ENCODE results near the gene NAB2. TPM values are rescaled to one million over a fixed set of nuclear protein-coding genes. Genes with fewer than 3 reads are reported as not detected.

NAB2 gene
- total and polyA plus RNA-seq, 9 of the 15 experiments (the other 6 are each of a cell fraction or from before 2014, with no cell fraction given): 0.45 to 40.9 (median 20.4) TPM

- TF ChIP-seq, protein P1, sequence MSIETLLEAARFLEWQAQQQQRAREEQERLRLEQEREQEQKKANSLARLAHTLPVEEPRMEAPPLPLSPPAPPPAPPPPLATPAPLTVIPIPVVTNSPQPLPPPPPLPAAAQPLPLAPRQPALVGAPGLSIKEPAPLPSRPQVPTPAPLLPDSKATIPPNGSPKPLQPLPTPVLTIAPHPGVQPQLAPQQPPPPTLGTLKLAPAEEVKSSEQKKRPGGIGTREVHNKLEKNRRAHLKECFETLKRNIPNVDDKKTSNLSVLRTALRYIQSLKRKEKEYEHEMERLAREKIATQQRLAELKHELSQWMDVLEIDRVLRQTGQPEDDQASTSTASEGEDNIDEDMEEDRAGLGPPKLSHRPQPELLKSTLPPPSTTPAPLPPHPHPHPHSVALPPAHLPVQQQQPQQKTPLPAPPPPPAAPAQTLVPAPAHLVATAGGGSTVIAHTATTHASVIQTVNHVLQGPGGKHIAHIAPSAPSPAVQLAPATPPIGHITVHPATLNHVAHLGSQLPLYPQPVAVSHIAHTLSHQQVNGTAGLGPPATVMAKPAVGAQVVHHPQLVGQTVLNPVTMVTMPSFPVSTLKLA (conservative IDR thresholded peaks at IDR 0.05): peak; percentile 80 to 81
- TF ChIP-seq ZNF253 (CRISPR knock-in tag; conservative IDR thresholded peaks at IDR 0.05): 0 out of 2 replicates have a peak, but pooled peaks have one; percentile 69
- peak; percentile 78 for TF ChIP-seq ETV5 (CRISPR knock-in tag; IDR thresholded peaks at IDR 0.05; ENCODE audit: low read depth)
- TF ChIP-seq, protein P2, sequence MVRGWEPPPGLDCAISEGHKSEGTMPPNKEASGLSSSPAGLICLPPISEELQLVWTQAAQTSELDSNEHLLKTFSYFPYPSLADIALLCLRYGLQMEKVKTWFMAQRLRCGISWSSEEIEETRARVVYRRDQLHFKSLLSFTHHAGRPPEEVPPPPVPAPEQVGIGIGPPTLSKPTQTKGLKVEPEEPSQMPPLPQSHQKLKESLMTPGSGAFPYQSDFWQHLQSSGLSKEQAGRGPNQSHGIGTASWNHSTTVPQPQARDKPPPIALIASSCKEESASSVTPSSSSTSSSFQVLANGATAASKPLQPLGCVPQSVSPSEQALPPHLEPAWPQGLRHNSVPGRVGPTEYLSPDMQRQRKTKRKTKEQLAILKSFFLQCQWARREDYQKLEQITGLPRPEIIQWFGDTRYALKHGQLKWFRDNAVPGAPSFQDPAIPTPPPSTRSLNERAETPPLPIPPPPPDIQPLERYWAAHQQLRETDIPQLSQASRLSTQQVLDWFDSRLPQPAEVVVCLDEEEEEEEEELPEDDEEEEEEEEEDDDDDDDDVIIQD (CRISPR knock-in tag; IDR thresholded peaks at IDR 0.05): peak; percentile 32; the same call in 1 of the 2 replicates
- peak; percentile 64; the same call in 1 of the 2 replicates for TF ChIP-seq CEBPG (CRISPR knock-in tag; IDR thresholded peaks at IDR 0.05)
- peak; percentile 74 to 79 for TF ChIP-seq CEBPG (tag; conservative IDR thresholded peaks at IDR 0.05 in 1 of 2, IDR thresholded peaks at IDR 0.05 in 1 of 2)
- TF ChIP-seq TAF15 (IDR thresholded peaks at IDR 0.05; ENCODE audit: low read depth, low read length): 0 out of 2 replicates have a peak, but pooled peaks have one; percentile 44
- peak in 1 of 2 experiments; percentile 82; a peak in 2 of 4 replicates for TF ChIP-seq ZNF639 (CRISPR knock-in tag; conservative IDR thresholded peaks at IDR 0.05 in 1 of 2, IDR thresholded peaks at IDR 0.05 in 1 of 2)
- 0 out of 4 replicates have a peak, but pooled peaks of 1 of the 2 experiments have one; percentile 1 for TF ChIP-seq BCLAF1 (IDR thresholded peaks at IDR 0.05; ENCODE audit: borderline replicate concordance in 1 of 2, control insufficient read depth in 1 of 2, low read depth in 2 of 2, low read length in 1 of 2)
- TF ChIP-seq ETV1 (tag; conservative IDR thresholded peaks at IDR 0.05; ENCODE audit: low read depth): peak; percentile 74
- TF ChIP-seq, protein P3, sequence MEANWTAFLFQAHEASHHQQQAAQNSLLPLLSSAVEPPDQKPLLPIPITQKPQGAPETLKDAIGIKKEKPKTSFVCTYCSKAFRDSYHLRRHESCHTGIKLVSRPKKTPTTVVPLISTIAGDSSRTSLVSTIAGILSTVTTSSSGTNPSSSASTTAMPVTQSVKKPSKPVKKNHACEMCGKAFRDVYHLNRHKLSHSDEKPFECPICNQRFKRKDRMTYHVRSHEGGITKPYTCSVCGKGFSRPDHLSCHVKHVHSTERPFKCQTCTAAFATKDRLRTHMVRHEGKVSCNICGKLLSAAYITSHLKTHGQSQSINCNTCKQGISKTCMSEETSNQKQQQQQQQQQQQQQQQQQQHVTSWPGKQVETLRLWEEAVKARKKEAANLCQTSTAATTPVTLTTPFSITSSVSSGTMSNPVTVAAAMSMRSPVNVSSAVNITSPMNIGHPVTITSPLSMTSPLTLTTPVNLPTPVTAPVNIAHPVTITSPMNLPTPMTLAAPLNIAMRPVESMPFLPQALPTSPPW (CRISPR knock-in tag; IDR thresholded peaks at IDR 0.05): peak; percentile 96
- no peak for TF ChIP-seq NR2C2 (CRISPR knock-in tag; IDR thresholded peaks at IDR 0.05)
- TF ChIP-seq NR2C2 (tag; IDR thresholded peaks at IDR 0.05): 0 out of 2 replicates have a peak, but pooled peaks have one; percentile 32
- no peak for TF ChIP-seq ZNF217 (CRISPR knock-in tag; IDR thresholded peaks at IDR 0.05)
- 0 out of 2 replicates have a peak, but pooled peaks have one; percentile 21 for TF ChIP-seq NFE2 (IDR thresholded peaks at IDR 0.05; ENCODE audit: low read depth)
These were observed at the start of gene NAB2 (continued) for GRCh38 chr12:57088354-57089270.

All from K562 (cell line).